Activated T-cell treated with anti-CD3 and anti-CD28 coated beads for 48 hours (primary cell): ENCODE data around the gene NLRP7.
"Not testable (repeated sequence)": the region's sequence is repeated elsewhere in the genome, so short reads cannot be mapped to it uniquely, and the experiment has no call there.

Experiments used
- DNase-seq: peaks from one replicate; pipeline ENCODE4 v3.0.0-alpha.2; 2020; ENCODE audit warnings: low read depth

Gene NLRP7

DNA sequence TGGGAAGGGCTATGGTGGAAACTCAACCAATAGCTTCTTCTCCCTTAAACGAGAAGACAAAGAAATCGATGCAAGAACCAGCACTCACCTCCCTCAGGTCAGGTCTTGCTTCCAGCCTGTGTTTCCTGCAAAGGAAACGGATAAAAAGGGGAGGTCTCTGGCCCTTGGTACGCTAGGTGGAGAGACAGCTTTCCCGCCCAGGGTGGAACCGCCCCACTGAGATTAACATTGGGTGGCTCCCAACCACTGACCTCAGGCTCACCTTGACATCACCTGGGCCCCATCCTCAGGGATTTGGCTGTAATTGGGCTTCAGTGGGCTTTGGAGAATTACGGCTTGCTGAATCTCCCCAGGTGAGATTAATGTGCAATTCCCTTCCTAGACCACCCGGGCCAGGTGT, at the start of gene NLRP7:
Gene NLRP7 (minus strand): TSS at position 150 of the 400 bp plus-strand sequence.
- no peak for DNase-seq

DNA sequence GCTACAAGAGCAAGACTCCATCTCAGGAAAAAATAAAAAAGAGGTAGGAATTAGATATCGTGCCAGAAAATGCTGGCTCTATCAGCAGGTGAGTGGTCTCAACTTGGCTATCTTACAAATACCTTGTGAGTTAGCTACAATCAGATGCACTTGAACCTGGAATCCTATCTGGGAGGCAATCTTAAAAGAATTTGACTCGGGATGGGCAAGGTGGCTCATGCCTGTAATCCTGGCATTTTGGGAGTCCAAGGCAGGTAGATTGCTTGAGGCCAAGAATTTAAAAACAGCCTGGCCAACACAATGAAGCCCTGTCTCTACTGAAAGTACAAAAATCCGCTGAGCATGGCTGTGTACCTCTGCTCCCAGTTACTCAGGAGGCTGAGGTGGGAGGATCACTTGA, 48.2 kb upstream of the NLRP7 start:
- no peak for DNase-seq

DNA sequence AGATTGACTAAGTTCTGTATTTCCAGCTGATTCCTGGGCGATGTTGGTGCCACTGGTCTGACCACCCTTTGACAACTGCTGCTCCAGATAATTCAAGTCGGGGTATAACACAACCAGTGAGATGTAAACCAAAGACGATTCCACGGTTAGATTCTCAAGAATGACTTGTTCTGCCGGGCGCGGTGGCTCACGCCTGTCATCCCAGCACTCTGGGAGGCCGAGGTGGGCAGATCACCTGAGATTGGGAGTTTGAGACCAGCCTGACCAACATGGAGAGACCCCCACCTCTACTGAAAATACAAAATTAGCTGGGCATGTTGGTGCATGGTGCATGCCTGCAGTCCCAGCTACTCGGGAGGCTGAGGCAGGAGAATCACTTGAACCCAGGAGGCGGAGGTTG, 42.2 kb upstream of the NLRP7 start:
- not testable (repeated sequence) for DNase-seq

DNA sequence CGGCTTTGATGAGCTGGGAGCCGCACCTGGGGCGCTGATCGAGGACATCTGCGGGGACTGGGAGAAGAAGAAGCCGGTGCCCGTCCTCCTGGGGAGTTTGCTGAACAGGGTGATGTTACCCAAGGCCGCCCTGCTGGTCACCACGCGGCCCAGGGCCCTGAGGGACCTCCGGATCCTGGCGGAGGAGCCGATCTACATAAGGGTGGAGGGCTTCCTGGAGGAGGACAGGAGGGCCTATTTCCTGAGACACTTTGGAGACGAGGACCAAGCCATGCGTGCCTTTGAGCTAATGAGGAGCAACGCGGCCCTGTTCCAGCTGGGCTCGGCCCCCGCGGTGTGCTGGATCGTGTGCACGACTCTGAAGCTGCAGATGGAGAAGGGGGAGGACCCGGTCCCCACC, 35.2 kb upstream of the NLRP7 start:
- not testable (repeated sequence) for DNase-seq

DNA sequence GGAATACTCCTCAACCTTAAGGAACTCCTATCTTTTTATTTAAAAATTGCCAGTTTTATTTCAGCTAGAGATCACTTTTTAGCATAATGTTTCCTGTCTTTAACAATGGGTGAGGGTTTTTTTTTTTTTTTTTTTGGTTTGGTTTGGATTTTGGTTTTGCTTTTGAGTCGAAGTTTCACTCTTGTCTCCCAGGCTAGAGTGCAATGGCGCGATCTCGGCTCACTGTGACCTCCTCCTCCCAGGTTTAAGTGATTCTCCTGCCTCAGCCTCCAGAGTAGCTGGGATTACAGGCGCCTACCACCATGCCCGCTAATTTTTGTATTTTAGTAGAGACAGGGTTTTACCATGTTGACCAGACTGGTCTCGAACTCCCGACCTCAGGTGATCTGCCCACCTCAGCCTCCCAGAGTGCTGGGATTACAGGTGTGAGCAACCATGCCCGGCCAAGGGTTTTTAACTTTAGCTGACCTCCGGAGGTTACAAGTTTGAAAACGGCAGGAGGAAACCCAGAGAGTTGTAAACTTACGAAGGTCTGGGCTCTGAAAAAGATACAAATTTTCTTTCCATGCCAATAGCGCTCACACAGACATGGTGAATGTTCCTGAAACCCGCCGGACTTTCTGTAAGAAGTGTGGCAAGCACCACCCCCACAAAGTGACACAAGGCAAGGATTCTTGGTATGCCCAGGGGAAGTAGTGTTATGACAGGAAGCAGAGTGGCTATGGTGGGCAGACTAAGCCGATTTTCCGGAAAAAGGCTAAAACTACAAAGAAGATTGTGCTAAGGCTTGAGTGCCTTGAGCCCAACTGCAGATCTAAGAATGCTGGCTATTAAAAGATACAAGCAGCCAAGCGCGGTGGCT, 26.1 kb upstream of the NLRP7 start:
- not testable (repeated sequence) for DNase-seq

DNA sequence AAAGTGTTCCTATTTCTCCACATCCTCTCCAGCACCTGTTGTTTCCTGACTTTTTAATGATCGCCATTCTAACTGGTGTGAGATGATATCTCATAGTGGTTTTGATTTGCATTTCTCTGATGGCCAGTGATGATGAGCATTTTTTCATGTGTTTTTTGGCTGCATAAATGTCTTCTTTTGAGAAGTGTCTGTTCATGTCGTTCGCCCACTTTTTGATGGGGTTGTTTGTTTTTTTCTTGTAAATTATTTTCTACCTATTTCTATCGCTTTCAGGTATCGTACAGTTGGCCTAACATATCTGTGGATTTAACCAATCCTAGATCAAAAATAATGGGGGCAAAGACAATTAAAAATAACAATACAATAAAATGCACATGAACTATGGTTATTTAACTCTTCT, 24.1 kb upstream of the NLRP7 start:
- not testable (repeated sequence) for DNase-seq

DNA sequence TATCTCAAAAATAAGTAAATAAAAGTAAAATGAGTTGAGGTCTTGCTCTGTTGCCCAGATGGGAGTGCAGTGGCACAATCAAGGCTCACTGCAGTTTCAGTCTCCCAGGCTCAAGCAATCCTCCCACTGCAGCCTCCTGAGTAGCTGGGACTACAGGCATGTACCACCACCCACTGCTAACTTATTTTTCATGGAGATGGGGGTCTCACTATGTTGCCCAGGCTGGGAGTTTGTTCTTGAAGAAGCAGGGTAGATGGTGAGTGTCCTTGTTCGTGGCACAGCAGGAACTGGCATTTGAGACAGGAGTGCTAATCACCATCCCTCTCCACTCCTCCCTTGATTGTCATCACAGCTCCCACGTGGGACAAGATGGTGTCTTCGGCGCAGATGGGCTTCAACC, 22.3 kb upstream of the NLRP7 start:
- DNase-seq, result no peak

DNA sequence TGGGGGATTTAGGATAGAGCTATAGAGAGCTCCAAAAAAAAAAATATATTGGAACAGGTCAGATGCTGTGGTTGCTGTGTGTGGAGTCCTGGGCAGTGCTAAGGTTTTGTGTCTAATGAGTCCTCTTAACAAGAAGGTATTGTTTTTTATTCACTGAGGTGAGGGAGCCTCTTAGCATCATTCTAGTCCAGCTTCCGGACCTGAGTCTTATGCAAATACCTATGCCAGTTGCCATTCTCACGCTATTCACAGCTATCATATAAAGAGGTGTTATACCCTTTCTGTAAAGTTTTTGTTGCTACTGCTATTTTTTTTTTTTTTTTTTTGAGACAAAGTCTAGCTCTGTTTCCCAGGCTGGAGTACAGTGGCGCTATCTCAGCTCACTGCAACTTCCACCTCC, 20.3 kb upstream of the NLRP7 start:
- DNase-seq, result no peak

DNA sequence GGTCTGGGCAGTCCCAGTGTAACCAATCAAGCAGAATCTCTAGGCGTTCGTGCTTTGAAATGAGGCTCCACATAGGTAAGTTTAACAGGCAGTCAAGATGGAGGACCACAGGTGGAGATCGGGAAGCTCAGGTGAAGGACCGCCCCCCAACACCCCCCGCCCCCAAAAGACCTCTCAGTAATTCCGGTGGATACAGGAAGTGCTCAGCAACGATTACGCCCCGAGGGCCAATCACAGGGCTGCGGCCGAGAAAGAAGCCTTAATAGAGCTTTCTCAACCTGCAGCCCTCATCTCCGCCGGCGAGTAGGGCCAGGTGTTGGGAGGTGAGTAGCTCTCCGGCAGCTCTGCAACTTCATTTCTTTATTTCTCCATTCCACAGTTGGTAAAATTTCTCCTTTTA, 17.7 kb upstream of the NLRP7 start:
- not testable (repeated sequence) for DNase-seq

DNA sequence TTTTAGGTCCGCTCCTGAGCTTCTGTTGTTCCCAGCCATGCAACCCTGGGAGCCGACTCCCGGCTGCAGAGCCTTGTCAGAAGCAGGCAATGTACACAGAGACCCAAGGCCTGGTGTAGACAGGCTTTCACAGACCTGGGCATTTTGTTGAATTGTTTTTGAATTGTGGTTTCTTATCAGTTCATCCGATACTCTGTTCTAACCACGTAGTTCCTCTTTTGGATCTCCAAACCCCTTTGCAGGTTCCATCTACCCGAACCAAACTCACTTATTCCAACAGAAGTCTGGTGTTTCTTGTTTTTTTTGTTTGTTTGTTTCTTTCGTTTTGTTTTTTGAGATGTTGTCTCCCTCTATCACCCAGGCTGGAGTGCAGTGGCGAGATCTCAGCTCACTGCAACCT, 12.5 kb upstream of the NLRP7 start:
- no peak for DNase-seq

DNA sequence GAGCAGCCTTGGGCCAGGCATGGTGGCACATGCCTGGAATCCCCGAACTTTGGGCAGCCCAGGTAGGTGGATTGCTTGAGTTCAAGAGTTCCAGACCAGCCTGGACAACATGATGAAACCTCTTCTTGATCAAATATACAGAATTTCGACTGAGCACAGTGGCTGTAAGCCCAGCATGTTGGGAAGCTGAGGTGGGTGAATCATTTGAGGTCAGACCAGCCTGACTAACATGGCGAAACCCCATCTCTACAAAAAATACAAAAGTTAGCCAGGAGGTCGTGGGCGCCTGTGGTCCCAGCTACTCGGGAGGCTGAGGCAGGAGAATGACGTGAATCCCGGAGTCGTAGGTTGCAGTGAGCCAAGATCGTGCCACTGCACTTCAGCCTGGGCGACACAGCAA, 8.0 kb upstream of the NLRP7 start:
- DNase-seq, result no peak

DNA sequence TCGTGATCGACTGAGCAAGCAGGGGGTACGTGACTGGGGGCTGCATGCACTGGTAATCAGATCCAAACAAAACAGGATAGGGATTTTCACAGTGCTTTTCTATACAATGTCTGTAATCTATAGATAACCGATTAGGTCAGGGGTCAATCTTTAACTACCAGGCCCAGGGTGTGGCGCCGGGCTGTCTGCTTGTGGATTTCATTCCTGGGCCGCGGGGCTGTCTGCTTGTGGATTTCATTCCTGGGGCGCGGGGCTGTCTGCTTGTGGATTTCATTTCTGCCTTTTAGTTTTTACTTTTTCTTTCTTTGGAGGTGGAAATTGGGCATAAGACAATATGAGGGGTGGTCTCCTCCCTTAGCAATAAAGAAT, 6.0 kb upstream of the NLRP7 start:
- not testable (repeated sequence) for DNase-seq

DNA sequence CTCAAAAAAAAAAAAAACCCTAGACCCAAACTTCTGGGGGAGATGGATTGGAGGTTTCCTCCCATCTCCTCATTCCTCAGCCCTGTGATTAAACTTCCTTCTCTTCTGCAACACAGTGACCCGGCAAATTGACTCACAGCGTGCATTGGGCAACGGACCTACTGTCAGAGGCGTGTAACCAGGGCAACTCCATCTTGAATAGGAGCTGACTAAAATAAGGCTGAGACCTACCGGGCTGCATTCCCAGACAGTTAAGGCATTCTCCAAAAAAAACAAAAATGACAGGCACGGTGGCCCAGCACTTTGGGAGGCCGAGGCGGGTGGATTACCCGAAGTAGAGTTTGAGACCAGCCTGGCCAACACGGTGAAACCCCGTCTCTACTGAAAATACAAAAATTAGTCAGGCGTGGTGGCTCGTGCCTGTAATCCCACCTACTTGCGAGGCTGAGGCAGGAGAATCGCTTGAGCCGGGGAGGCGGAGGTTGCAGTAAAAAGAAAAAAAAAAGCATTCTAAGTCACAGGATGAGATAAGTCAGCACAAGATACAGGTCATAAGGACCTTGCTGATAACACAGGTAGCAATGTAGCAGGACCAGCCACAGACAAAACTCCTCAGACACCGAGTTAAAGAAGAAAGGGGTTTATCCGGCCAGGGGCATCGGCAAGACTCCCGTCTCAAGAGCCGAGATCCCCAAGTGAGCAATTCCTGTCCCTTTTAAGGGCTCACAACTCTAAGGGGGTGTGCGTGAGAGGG, 5.4 kb upstream of the NLRP7 start:
- no peak for DNase-seq

DNA sequence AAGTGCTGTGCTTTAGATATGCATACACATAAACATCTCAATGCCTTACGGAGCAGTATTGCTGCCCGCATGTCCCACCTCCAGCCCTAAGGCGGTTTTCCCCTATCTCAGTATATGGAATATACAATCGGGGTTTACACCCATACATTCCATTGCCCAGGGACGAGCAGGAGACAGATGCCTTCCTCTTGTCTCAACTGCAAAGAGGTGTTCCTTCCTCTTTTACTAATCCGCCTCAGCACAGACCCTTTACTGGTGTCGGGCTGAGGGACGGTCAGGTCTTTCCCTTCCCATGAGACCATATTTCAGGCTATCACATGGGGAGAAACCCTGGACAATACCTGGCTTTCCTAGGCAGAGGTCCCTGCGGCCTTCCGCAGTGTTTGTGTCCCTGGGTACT, 3.2 kb upstream of the NLRP7 start:
- DNase-seq, result not testable (repeated sequence)

DNA sequence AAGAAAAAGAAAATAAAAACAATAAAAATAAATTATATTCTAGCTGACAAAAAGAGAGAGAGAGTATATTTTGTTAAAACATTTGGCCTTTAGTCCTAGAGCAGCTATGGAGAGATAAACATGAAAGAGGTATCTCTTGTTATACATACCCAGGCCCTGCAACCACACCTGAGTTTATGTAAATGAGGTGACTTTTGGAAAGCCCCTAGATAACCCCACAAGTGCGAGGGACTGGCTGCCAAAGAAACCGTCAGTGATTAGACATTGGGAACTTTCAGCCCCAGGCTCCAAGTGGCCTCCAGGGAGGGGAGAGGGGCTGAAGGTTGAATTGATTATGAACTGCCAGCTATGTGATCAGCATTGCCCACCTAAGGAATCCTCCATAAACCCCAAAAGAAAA, 2.1 kb upstream of the NLRP7 start:
- no peak for DNase-seq

DNA sequence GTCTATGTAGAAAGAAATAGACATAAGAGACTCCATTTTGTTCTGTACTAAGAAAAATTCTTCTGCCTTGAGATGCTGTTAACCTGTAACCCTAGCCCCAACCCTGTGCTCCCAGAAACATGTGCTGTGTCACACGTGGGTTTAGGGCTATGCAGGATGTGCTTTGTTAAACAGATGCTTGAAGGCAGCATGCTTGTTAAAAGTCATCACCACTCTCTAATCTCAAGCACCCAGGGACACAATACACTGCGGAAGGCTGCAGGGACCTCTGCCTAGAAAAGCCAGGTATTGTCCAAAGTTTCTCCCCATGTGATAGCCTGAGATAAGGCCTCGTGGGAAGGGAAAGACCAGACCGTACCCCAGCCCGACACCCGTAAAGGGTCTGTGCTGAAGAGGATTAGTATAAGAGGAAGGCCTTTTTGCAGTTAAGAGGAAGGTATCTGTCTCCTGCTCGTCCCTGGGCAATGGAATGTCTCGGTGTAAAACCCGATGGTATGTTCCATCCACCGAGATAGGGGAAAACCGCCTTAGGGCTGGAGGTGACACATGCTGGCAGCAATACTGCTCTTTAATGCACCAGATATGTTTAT, 3.5 kb downstream of the NLRP7 start:
- DNase-seq, result not testable (repeated sequence)

DNA sequence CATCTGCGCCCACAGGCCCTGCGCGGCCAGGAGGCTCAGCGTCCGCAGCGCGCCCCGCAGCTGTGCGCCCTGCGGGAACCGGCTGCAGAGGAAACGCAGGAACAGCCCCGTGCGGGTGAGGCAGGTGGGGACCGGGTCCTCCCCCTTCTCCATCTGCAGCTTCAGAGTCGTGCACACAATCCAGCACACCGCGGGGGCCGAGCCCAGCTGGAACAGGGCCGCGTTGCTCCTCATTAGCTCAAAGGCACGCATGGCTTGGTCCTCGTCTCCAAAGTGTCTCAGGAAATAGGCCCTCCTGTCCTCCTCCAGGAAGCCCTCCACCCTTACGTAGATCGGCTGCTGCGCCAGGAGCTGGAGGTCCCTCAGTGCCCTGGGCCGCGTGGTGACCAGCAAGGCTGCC, 7.8 kb downstream of the NLRP7 start:
- DNase-seq, result not testable (repeated sequence)

DNA sequence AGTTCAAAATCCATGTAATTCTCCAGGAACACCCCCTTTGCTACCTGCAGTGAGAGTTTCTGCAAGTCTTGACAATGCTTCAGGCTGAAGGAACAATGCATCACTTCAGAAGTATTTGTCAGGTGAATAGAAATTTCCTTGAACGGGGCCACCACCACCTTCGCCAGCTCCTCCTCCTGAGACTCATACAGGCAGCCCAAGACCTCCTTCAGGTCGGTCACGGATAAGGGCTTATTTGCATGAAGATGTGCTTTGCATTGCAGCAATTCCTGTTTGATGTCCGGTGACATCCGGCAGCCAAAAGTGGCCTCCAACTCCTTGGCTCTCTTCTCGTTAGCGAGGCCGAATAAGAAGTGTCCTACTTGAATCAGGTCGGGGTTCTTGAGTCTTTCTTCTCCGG, 8.4 kb downstream of the NLRP7 start:
- DNase-seq, result no peak

DNA sequence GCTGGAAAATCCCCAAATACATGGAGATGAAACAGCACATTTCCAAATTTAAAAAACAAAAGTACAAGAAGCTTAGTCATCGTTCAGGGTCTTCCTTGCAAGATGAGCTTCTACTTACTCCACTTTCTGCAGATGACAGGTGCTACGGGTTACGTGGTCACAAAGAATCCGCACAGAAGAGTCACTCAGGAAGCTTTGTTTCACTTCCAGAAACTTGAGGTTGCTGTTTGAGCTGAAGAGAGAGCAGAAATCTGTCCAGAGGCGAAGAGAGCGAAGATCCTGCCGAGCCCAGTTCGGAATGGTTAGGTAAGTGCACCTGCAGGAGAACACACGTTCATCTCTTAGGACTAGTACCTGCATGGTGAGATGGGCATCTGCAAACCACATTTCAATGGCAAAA, 9.4 kb downstream of the NLRP7 start:
- no peak for DNase-seq

DNA sequence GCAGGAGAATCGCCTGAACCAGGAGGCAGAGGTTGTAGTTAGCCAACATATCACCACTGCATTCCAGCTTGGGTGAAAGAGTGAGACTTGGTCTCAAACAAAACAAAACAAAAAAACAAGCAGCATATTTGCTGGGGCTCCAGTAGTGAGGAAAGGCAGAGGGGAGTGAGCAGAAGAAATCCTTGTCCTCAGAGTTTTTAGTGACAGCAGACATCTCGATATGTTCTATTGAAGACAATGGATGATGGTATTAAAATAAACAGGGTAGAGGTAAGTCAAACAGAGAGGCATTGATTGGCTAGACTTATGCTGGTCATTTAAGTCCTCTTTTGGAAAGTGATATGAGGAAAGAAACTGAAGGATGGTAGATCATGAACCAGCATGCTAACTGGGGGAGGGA, 19.0 kb downstream of the NLRP7 start:
- DNase-seq, result no peak

DNA sequence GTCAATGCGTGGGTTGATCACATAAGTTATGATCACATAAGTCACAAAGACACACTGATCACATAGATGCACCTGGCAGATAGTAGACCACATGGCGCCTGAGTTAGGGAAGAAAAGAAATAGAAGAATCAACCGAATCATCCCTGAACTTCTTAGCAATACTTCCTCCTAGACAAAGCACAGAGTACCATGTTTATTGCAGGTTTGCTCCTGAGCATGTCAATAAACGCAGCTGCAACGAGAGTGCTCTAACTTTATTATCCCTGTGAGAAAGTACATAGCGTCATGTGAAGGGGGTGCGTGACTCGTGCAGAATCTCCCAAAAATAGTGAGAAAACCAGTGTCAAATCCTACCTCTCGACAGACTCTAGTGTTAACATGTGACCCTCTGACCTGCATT, 24.1 kb downstream of the NLRP7 start:
- DNase-seq, result no peak

DNA sequence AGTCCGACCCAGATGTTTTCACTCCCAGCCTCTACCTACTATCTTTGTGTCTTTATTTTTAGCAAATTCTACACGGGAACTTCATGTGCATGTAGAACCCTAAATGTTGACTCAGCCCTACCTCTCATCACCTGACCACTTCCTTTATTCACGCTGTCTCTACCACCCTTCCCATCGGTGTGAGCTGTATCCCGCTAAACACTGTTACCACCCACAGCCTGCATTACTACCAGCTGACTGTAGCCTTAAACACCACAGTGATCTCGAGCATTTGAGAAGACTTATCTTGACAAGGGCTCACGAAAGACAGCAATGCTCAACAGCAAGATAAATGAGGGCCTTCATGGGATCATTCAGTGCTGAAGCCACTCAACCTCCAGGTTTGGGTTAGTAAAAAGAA, 26.2 kb downstream of the NLRP7 start:
- DNase-seq, result no peak
